HepG2 (cell line): ENCODE results near the gene PPIL3. TPM values are rescaled to one million over a fixed set of nuclear protein-coding genes. Genes with fewer than 3 reads are reported as not detected.

ENCODE experiments used
- ATF1 ChIP-seq: IDR thresholded peaks from 2 replicates; pipeline ENCODE4 v1.6.1; 2016; ENCODE audit warnings: mild to moderate bottlenecking, control low read depth
- HDAC1 ChIP-seq: sonication (generic); formaldehyde crosslinking; IDR thresholded peaks from 2 replicates; pipeline ENCODE4 v1.5.1; 2020; ENCODE audit warnings: mild to moderate bottlenecking, missing genetic modification reagents
- MAF1 ChIP-seq: sonication (generic); formaldehyde crosslinking; IDR thresholded peaks from 2 replicates; pipeline ENCODE4 v1.5.0; 2020; ENCODE audit warnings: missing genetic modification reagents, borderline replicate concordance
- NCOA1 ChIP-seq: sonication (generic); formaldehyde crosslinking; IDR thresholded peaks from 2 replicates; pipeline ENCODE4 v1.9.0; 2021; ENCODE audit warnings: missing genetic modification reagents
- PHF20 ChIP-seq: sonication (generic); formaldehyde crosslinking; IDR thresholded peaks from 2 replicates; pipeline ENCODE4 v1.5.0; 2020; ENCODE audit warnings: mild to moderate bottlenecking, missing genetic modification reagents
- PHF5A ChIP-seq: IDR thresholded peaks from one replicate; pipeline ENCODE4 v1.6.1; 2018; ENCODE audit warnings: low read depth, missing genetic modification reagents; ENCODE audit not compliant: unreplicated experiment
- RFX3 ChIP-seq: IDR thresholded peaks from 2 replicates; pipeline ENCODE4 v1.6.1; 2016; ENCODE audit warnings: missing biosample characterization, missing genetic modification reagents
- SIX1 ChIP-seq: sonication (generic); formaldehyde crosslinking; IDR thresholded peaks from 2 replicates; pipeline ENCODE4 v1.4.0; 2020; ENCODE audit warnings: missing genetic modification reagents, borderline replicate concordance
- SMYD3 ChIP-seq: sonication (generic); formaldehyde crosslinking; IDR thresholded peaks from 2 replicates; pipeline ENCODE4 v1.8.1; 2023; ENCODE audit warnings: mild to moderate bottlenecking, missing genetic modification reagents
- TBP ChIP-seq: sonication (generic); formaldehyde crosslinking; IDR thresholded peaks from 2 replicates; pipeline ENCODE4 v1.5.0; 2020; ENCODE audit warnings: missing genetic modification reagents
- ZBTB3 ChIP-seq: sonication (generic); formaldehyde crosslinking; IDR thresholded peaks from 2 replicates; pipeline ENCODE4 v1.4.0; 2020; ENCODE audit warnings: low read depth, mild to moderate bottlenecking, moderate library complexity, missing genetic modification reagents, borderline replicate concordance
- ZBTB8A ChIP-seq: sonication (generic); formaldehyde crosslinking; IDR thresholded peaks from 2 replicates; pipeline ENCODE4 v1.4.0; 2020; ENCODE audit warnings: mild to moderate bottlenecking, low read depth, missing genetic modification reagents, borderline replicate concordance
- ZFP36L1 ChIP-seq: sonication (generic); formaldehyde crosslinking; IDR thresholded peaks from 2 replicates; pipeline ENCODE4 v1.8.0; 2022; ENCODE audit warnings: mild to moderate bottlenecking, missing genetic modification reagents, moderate library complexity
- ZHX2 ChIP-seq, 2 experiments: sonication (generic) in 1 of 2; formaldehyde crosslinking in 1 of 2; IDR thresholded peaks; 2 replicates each; pipeline versions ENCODE4 v1.6.1 to v1.9.0; 2014 to 2022; ENCODE audit warnings: antibody characterized with exemption in 1 of 2, borderline replicate concordance in 1 of 2, inconsistent platforms in 1 of 2, low read depth in 1 of 2, missing genetic modification reagents in 1 of 2
- ZNF225 ChIP-seq: sonication (generic); formaldehyde crosslinking; IDR thresholded peaks from 2 replicates; pipeline ENCODE4 v1.4.0; 2020; ENCODE audit warnings: mild to moderate bottlenecking, missing genetic modification reagents
- ZNF260 ChIP-seq: sonication (generic); formaldehyde crosslinking; IDR thresholded peaks from 2 replicates; pipeline ENCODE4 v1.4.0; 2020; ENCODE audit warnings: missing genetic modification reagents, low read depth, mild to moderate bottlenecking, borderline replicate concordance
- ZNF30 ChIP-seq: sonication (generic); formaldehyde crosslinking; IDR thresholded peaks from 2 replicates; pipeline ENCODE4 v1.5.0; 2020; ENCODE audit warnings: mild to moderate bottlenecking, missing genetic modification reagents
- ZNF33B ChIP-seq: sonication (generic); formaldehyde crosslinking; IDR thresholded peaks from 2 replicates; pipeline ENCODE4 v1.5.1; 2020; ENCODE audit warnings: mild to moderate bottlenecking, missing genetic modification reagents
- ZNF800 ChIP-seq: sonication (generic); formaldehyde crosslinking; IDR thresholded peaks from 2 replicates; pipeline ENCODE4 v1.4.0; 2020; ENCODE audit warnings: missing genetic modification reagents
- ZSCAN12 ChIP-seq: sonication (generic); formaldehyde crosslinking; IDR thresholded peaks from 2 replicates; pipeline ENCODE4 v1.9.0; 2021; ENCODE audit warnings: mild to moderate bottlenecking, missing genetic modification reagents
- polyA plus RNA-seq, 8 experiments: library from polyadenylated mRNA; depleted of rRNA in 3 of 8; stranded (reverse) in 7 of 8; unstranded in 1 of 8; fragments of >200 nt; fragmentation: Illumina TruSeq in 4 of 8; extraction: Trizol in 4 of 8; gene quantifications; 2 replicates each; pipeline versions ENCODE4 v1.2.1 to v1.2.3, GENCODE V29; 2011 to 2016; ENCODE audit warnings: low read depth in 4 of 8, missing spikeins in 1 of 8, mixed read lengths in 1 of 8; ENCODE audit not compliant: insufficient read depth in 1 of 8
- total RNA-seq, 5 experiments: library from RNA; depleted of rRNA; stranded (reverse); fragments of >200 nt; fragmentation: Illumina TruSeq; extraction: Trizol; gene quantifications; 2 replicates each; pipeline ENCODE4 v1.2.3, GENCODE V29; 2016; ENCODE audit warnings: low read depth in 1 of 5
- TF ChIP-seq, protein P1 (sequence below): sonication (generic); formaldehyde crosslinking; IDR thresholded peaks from 2 replicates; pipeline ENCODE4 v1.8.1; 2023; ENCODE audit warnings: mild to moderate bottlenecking, missing genetic modification reagents, borderline replicate concordance

The PPIL3 gene
- total and polyA plus RNA-seq, 2 of the 13 experiments (the other 11 are each of a cell fraction or from before 2014, with no cell fraction given): 98.7 to 107 TPM

GRCh38 chr2:200864176-200865034 is 24.5 kb downstream of the PPIL3 start, which contains the start of gene CLK1 (continued):
- peak; percentile 81; the same call in 1 of the 2 replicates for TF ChIP-seq ZNF225
- peak; percentile 87; the same call in 1 of the 2 replicates for TF ChIP-seq TBP (CRISPR knock-in tag)
- peak; percentile 92 for TF ChIP-seq ZBTB3 (CRISPR knock-in tag)
- peak; percentile 97 for TF ChIP-seq MAF1 (CRISPR knock-in tag)
- TF ChIP-seq PHF20 (CRISPR knock-in tag): peak; percentile 85
- no peak for TF ChIP-seq RFX3 (CRISPR knock-in tag)
- TF ChIP-seq ZNF800 (CRISPR knock-in tag): peak; percentile 98
- peak; percentile 98 for TF ChIP-seq SMYD3
- peak; percentile 91 for TF ChIP-seq ATF1 (CRISPR knock-in tag)
- peak; percentile 98 for TF ChIP-seq ZHX2 (IDR thresholded peaks at IDR 0.05; ENCODE audit: low read depth)
- peak; percentile 97; the same call in 1 of the 2 replicates for TF ChIP-seq ZHX2 (CRISPR knock-in tag; IDR thresholded peaks at IDR 0.05; ENCODE audit: borderline replicate concordance)
- TF ChIP-seq HDAC1: peak; percentile 91
- TF ChIP-seq ZNF30: peak; percentile 66; the same call in 1 of the 2 replicates
- peak; percentile 96 for TF ChIP-seq ZNF33B (CRISPR knock-in tag)
- TF ChIP-seq ZSCAN12 (CRISPR knock-in tag): peak; percentile 86; the same call in 1 of the 2 replicates
- peak; percentile 92; the same call in 1 of the 2 replicates for TF ChIP-seq ZBTB8A (CRISPR knock-in tag)
- peak; percentile 83 for TF ChIP-seq PHF5A (CRISPR knock-in tag)
- peak; percentile 98 for TF ChIP-seq NCOA1 (CRISPR knock-in tag)
- TF ChIP-seq ZNF260 (CRISPR knock-in tag): no peak
- TF ChIP-seq, protein P1, sequence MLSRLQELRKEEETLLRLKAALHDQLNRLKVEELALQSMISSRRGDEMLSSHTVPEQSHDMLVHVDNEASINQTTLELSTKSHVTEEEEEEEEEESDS (CRISPR knock-in tag): peak; percentile 42; the same call in 1 of the 2 replicates
- TF ChIP-seq ZFP36L1: peak; percentile 22; the same call in 1 of the 2 replicates
- peak; percentile 40; the same call in 1 of the 2 replicates for TF ChIP-seq SIX1 (CRISPR knock-in tag)
